ENCODE results near the gene BMI1.
"Not testable (repeated sequence)": the region's sequence is repeated elsewhere in the genome, so short reads cannot be mapped to it uniquely, and the experiment has no call there.

Gene BMI1

DNA sequence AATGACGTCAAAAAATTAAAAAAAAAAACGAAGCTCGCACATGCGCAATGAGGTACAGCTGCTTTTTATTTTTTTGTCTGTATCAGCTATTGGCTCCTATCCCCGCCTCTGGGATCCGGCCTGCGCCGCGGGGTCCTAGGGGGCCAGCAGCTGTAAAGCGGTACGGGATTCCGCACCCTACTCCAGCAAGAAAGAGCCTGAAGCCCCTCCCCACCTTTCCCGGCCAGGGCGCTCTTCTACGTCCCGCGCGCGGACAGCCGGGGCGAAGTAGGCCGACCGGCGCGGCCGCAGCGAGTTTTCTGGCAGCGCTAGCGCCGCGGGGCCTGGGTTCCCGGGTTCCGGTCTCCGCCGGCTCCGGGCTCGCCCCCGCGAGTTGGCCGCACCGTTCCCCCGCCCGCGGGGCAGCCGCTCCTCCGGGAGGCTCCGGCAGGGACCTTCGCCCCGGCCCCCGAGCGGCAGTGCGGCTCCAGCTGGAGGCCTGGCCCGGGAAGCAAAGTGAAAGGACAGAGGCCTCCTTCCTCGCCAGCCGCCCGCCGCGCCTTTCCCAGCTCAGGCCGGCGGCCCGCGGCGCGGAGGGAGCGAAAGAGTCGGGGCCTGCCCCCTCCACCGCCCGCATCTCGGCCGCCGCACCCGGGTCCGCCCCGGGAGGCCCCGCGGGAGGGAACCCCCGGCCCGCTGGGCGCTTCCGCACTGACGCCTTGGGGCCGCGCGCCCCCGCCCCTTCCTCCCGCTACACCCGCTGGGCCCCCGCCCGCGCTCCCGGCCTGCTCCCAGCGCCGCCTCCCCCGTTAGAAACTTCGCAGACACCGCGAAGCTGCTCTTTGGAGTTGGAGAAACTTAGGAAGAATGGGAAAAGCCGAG, 19.7 kb downstream of the BMI1 start:
- DNase-seq = peak; percentile 80

DNA sequence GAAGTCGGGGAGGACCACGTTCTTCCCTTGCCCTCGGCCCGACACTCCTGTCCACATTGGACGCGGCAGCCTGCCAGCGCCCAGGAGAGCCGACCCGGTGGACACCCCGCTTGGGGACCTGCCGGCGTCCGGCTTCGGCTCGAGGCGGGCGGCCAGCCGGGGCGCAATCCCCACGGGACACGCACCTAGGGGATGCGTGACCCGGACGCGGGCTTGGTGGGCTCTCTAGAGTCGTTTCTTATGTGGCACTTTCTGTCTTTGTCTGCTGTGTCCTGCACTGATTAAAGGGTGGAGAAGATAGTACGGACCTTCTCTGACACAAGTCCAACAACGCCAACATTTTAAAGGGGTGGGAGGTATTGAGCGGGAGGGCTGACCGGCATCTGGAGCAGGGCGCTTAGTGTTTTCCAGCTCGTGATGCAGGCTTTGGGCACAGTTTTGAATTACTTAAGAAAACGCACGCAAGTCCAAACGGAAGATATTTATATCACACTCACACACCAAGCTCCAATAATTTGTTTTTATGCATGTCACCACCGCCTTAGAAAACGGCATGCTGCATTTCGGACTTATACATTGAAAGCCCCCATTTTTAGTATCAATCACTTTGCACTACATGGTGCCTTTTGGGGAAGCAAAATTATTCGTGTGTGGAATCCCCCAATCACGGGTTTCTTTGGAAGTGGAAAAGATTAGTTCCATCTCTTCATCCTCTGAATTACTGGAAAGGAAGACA, 20.5 kb downstream of the BMI1 start:
- DNase-seq = no peak

DNA sequence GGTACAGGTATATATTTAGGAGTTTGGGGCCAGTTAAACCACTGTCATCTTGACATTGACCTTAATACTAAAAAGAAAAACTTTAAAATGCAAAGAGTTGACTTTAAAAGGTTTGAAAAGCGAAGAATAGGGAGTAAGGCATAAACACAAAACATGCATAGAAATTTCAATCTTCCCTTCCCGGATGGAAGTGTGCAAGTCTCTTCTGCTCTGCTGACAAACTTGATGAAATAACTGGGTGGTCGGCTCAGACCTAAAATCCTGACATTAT, 21.0 kb downstream of the BMI1 start:
- DNase-seq = no peak

DNA sequence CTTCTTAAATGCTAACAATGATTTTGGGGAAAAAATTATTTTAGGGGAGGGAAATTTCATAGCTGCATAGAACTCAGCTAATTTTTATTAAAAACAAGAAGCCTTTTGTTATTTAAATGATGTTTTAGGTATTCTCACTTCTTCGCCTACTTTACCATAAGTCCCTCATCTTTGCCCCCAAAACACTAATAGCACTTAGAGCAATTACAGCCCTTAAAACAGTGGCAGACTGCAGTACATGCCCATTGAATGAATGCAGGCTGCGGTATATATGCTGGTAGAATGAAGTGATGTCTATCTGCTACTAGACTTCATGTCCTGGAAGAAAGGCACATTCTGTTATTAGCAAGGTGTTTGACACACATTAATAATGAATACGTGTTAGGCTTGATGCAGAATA, 21.5 kb downstream of the BMI1 start:
- no peak for DNase-seq

DNA sequence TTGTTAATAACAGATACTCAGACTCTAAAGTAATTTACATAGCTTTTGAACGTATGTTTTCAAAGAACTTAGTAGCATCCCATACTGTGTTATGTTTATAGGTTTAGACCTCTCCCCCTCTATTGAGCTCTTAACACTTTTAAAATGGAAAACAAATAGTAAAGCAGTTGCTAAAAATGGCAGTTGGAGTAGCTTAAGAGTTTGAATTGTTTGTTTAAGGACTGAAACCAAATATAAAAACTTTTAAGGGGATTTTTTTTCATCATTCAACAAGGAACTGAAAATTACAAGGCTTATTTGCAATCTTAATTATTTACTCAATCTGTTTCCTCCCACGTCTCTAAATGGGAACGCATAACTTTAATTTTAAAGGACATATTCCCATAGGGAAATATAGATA, 22.8 kb downstream of the BMI1 start:
- DNase-seq = no peak

DNA sequence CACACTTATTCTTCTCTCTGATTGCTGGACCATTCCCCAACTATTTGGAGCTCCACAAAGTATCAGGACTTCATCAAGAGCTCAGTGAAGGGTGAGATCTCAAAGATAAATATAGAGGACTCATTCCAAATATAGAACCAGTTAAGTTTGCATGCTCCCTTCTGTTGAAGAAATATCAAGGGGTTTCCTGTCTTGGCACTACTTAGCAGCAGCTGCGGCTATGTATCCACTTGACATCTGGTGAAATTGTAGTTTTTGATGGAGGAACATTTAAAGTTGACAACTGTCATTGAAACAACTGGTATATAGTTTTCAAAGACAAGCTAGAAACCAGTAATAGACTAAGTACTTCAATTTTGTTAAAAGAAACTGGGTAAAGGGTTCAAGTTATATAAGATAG, 23.4 kb downstream of the BMI1 start:
- no peak for DNase-seq

DNA sequence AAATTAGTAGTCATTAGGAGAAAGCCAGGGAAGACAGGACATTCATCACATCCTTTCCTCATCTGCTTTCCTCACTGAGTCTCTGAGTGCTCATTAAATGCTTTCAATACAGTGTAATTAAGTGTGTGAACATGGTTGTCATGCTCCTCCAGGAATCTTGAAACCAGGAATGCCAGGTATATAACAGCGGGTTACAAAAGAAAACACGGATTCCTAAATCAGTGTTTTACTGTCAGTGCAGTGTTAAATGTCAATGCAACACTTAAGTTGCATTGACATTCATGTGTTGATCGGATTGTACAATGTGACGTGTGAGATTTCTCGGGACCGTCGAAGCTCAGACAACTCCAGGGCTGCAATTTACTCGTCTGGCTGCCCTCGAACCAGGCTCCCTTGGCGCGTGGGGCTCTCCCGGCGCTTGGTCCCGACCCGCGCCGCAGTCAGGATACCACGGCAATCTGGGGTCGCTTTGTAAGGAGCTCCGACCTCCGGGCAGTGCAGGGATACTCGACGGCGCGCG, 23.9 kb downstream of the BMI1 start:
- DNase-seq = no peak

DNA sequence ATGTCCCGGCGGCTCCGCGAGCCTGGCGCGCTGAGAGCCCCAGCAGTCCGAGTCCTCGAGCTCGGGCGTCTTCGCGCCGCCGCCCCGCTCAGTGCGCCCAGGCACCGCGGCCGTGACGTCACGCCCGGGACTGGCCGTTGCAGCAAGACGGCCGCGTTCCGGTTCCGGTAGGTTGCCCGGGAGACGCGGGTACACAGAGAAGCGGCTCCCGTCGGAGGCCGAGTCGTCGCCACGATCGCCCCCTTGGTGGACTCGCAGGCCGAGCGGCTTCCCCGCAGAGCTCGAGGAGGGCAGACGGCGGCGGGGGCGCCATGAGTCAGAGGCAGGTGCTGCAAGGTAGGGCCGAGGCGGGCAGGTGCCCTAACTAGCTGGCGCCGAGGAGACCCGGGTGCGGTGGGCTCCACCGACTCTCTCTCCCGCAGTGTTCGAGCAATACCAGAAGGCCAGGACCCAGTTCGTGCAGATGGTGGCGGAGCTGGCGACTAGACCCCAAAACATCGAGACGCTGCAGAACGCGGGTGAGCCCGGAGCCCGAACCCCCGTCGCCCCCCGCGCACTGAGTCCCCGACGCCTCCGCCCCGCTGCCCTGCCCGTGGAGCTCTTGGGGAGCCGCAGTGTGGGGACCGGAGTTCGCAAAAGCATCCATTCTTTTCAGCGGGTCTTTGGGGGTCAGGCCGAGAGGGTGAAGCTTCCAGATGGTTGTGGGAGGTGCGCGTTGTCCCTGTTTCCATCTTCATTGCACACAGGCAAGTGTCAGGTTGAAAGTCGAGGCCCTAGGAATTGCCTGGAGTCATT, 24.6 kb downstream of the BMI1 start, which contains the start of gene SPAG6:
Gene SPAG6, plus strand, starts transcription at position 196 of the 795 bp plus-strand sequence. Its CDS starts 116 bp downstream, at position 312.
- no peak for DNase-seq

DNA sequence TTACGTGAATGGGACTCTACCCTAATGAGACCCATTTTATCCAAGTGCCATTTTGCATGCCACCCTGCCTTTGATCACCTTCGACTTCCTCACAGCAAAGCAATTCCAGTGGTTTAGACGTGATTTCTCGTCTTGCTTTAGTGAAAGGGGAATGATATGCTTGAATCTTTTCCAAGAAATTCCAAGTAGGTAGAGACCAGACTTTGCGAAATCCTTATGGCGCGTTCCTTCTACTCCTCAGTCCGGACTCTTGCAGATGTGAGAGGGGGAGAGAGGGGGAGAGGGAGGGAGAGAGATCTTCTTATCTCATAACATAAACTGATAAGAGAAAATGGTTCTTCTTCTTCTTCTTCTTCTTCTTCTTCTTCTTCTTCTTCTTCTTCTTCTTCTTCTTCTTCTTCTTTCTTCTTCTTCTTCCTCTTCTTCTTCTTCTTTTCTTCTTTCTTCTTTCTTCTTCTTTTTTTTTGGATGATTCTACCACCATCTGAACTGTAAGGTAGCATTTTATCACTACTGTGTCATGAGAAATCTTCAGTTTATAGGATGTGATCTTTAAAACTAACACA, 25.3 kb downstream of the BMI1 start:
- no peak for DNase-seq

DNA sequence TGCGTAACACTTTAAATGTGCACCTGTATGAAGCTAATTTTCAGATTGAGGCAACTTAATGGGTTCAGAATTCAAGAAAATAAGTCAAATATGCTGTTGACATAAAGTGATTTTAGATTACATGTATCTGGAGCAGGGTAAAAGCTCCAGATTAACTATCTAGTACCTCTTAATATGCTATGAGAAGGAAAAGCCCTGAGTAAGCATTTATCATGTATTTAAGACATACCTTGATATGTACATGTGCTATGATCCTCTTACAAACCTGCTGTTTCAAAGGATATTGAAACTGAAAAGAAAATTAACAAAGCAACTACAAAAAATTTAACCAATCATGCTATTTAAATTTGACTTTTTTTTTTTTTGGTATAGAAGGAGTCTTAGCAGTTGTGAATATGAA, 28.9 kb downstream of the BMI1 start:
- no peak for DNase-seq

DNA sequence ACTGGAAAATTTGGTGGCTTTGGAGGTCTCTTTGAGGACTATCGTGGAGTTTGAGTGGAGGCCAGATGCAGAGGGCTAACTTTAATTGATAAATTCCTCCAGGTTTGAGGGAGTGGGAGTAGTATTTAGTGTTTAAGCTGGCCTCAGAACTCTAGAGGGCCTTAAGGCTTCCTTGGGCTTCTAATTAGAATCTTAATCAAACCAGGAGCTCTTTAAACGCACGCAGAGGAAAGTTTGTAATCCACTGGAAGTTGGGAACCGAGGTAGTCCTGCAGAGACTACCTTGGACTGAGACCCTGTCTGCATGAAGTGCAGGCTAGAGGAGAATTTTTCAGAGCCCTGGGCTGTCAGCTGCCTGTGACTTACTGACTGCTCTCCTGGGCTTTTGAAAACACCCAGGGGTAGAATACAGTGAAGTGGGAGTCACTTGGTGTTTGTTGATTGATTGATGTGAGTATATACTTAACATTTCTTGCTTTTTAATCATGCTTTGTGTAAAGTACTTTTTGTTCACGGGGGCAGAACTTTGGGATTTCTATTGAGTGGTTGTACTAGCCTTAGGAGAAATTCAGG, 30.3 kb downstream of the BMI1 start:
- no peak for DNase-seq

DNA sequence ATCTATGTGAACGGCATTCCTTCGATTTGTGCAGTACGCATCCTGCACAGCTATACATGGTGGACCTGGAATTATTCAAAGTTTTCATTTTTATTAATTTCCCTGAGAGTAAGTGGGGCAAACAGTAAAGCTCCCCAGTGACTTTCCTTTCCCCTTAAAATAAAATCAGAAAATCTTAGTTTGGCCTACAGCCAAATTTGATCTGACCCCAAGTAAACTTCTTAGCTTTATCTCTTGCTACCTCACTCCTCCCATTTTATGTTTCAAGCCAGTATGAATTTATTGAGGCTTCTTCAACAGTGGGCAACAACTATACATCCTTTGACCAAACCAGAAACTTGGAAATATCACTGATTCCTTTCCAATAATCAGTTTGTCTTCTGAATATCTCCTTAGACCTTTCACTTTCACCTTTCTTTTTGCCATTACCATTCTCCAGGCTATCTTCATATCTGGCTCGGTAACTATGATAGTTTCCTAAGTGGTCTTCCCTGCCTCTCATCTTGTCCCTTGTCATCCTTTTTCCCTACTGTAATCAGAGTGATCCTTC, 35.5 kb downstream of the BMI1 start:
- DNase-seq = no peak

DNA sequence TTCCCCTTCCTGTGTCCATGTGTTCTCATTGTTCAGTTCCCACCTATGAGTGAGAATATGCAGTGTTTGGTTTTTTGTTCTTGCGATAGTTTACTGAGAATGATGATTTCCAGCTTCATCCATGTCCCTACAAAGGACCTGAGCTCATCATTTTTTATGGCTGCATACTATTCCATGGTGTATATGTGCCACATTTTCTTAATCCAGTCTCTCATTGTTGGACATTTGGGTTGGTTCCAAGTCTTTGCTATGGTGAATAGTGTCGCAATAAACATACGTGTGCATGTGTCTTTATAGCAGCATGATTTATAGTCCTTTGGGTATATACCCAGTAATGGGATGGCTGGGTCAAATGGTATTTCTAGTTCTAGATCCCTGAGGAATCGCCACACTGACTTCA, 36.9 kb downstream of the BMI1 start:
- DNase-seq = not testable (repeated sequence)

DNA sequence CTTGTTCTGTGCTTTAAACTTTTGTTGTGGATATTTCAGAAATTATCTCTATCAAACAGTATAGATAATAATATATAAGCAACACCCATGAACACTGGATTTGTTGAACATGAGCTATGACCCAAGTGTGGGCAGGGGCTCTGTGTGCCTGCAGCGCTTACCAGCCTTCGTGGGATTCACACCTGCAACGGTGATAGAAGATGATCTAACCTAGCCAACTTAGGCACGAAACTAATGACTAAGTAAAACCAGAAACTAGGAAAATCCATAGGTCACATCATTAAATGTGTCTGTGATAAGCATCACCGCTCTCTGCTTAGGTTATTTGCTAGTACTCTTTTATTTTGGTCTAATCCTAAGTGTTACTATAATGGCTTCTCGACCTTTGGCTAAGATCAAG, 42.4 kb downstream of the BMI1 start:
- no peak for DNase-seq

DNA sequence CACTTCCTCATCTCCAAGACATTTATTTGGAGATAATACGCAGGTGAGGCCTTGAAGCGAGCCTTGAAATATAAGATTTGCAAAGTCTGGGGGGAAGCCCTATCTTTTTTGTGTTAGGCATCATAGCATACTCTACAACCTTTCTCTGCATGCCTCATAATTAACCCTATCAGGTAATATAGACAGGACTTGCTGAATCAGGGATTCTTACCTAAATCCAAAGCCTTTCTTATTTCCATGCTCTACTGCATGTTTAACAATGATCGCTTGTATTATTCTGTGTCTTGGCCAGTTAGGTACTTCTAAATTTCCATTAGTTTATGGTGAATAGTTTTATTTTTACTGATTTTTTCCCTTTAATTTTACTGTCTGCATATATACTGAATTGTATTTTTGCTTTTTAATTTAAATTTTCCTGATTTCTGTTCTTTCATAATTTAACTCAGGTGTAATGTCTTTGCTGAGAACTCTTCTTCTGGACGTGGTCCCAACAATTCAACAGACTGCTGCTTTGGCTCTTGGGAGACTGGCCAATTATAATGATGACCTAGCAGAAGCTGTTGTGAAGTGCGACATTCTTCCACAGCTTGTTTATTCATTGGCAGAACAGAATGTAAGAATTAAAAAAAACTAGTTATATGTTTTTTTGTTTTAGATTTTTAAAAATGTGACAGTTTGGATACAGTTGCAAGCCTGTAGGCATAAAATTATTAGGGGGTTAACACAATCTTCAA, 43.7 kb downstream of the BMI1 start:
- no peak for DNase-seq

DNA sequence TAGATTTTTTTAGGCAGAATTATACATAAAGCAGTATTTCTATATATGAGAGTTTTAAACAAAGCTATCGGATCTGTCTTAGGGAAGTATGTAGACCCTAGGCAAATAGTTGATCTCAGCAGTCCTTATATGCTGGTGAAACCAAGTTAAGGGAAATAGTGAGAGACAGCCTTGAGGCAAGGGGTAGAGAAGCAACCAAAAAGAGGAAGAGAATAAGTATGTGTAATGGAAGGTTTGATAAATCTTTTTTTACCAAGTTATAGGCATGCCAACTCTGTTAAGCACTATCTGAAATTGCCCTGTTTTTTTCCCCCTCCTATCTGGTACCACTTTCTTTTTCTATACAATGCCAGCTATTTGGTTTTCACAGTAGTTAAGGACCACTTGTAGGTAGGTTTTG, 44.3 kb downstream of the BMI1 start:
- no peak for DNase-seq

DNA sequence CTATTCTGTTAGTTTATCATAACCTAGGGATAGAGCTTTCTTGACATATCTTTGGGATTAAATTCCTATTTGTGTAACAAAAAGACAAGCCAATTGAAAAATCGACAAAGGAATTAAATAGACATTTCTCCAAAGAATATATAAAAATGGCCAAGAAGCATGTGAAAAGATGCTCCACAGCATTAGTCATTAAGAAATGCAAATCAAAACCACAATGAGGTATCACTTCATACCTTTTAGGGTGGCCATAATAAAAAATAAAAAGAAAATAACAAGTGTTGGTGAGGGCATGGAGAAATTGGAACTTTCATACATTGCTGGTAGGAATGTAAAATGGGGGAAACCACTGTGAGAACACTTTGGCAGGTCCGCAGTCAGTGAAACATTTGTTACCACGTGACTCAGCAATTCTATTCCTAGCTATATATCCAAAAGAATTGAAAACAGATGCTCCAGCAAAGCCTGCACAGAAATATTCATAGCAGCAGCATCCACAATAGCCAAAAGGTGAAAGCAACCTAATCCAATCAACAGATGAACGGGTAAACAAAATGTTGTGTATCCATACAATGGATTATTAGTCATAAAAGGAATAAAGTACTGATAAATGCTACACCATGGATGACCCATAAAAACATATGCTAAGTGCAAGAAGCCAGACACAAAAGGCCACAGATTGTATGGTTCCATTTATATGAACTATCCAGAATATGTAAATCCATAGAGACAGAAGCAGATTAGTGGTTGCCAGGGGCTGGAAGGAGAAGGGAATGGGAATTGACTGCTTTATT, 44.9 kb downstream of the BMI1 start:
- peak; percentile 71 for DNase-seq

DNA sequence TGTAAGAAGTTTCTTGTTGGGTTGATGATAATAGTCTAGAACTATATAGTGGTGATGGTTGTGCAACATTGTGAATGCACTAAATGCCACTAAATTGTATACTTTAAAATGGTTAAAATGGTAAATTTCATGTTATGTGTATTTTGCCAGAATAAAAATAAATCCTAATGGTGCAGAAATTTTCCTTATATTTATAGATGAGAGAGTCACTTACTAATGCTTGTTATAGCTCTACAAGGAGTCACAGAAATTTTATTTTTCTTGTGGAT, 45.5 kb downstream of the BMI1 start:
- no peak for DNase-seq

DNA sequence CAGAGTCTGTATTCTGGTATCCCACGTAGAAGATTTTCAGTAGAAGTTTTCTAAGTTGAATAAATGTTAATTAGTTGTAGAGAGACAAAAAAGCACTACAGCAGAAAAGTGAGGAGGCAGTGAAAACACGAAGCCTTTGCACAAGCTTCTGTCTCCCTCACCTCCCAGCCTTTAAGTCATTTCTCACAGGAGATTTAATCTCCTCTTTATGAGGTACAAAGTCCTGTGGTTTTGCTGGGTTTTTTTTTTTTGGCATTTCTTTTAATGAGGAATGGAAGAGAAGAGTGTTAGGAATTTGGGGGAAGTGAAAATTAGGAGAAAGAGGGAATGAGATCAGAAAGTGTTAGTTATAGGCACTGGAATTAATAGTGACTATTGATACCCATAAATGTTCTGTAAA, 45.9 kb downstream of the BMI1 start:
- no peak for DNase-seq

DNA sequence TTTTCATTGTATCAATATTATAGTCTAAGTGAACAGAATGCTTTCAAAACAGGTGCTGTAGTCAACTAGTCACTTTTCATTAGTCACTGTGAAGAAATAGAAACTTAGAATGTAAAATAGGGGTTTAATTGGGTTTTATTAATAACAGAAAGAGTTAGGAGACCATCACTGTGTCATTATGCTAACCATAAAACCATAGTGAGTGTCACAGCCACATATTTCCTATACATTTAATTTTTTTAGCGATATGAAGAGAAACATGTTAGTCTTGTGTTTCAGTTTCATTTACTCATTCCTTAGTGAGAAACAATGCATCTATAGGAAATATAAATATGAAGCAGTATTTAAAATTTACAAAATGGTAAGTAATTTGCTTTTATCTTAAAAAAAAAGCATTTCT, 46.6 kb downstream of the BMI1 start:
- no peak for DNase-seq

DNA sequence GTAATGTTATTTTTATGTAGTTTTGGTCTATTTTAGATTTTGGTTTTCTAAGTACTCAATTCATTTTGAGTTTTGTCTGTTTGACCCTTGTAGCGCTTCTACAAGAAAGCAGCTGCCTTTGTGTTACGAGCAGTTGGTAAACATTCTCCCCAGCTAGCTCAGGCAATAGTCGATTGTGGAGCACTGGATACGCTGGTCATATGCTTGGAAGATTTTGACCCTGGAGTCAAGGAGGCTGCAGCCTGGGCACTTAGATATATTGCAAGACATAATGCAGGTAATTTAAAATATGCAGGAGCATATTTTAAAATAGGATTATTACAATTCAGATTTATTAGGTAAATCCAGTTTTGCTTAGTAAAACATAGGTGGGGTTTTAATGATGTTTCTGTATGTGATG, 47.5 kb downstream of the BMI1 start:
- no peak for DNase-seq

Measured in fibroblast of skin of abdomen (primary cell).